ENCODE measurements around the gene TRPM7.
"Not testable (repeated sequence)": the region's sequence is repeated elsewhere in the genome, so short reads cannot be mapped to it uniquely, and the experiment has no call there.

Gene TRPM7, protein sequence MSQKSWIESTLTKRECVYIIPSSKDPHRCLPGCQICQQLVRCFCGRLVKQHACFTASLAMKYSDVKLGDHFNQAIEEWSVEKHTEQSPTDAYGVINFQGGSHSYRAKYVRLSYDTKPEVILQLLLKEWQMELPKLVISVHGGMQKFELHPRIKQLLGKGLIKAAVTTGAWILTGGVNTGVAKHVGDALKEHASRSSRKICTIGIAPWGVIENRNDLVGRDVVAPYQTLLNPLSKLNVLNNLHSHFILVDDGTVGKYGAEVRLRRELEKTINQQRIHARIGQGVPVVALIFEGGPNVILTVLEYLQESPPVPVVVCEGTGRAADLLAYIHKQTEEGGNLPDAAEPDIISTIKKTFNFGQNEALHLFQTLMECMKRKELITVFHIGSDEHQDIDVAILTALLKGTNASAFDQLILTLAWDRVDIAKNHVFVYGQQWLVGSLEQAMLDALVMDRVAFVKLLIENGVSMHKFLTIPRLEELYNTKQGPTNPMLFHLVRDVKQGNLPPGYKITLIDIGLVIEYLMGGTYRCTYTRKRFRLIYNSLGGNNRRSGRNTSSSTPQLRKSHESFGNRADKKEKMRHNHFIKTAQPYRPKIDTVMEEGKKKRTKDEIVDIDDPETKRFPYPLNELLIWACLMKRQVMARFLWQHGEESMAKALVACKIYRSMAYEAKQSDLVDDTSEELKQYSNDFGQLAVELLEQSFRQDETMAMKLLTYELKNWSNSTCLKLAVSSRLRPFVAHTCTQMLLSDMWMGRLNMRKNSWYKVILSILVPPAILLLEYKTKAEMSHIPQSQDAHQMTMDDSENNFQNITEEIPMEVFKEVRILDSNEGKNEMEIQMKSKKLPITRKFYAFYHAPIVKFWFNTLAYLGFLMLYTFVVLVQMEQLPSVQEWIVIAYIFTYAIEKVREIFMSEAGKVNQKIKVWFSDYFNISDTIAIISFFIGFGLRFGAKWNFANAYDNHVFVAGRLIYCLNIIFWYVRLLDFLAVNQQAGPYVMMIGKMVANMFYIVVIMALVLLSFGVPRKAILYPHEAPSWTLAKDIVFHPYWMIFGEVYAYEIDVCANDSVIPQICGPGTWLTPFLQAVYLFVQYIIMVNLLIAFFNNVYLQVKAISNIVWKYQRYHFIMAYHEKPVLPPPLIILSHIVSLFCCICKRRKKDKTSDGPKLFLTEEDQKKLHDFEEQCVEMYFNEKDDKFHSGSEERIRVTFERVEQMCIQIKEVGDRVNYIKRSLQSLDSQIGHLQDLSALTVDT (N-terminal part only)

GRCh38 chr15:50686469-50687301 is at the start of gene TRPM7:
Gene TRPM7 (minus strand): TSS chr15:50686797. CDS start chr15:50686533, 264 bp downstream.
- FAIRE-seq = no peak

GRCh38 chr15:50735156-50735555 is 48.6 kb upstream of the TRPM7 start:
- FAIRE-seq = no peak

DNA sequence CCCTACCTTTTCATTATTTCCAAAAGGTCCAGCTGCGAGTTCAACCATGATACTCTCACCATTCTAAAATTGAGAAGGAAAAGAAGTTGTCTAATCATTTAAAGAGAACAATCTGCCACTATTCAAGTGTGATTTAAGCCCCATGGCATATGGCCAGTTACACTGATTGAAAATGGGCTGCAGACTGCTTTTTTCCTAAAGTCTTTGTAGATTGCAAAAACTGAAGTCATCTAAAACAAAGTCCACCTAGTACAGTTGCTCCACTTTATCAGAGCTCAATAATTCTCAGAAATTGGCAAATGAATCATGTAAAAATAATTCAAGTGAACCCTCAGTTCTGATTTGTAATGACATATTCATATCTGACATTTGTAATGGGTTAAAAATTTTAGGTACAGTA is 39.7 kb upstream of the TRPM7 start:
- no peak for FAIRE-seq

GRCh38 chr15:50718700-50719125 is 32.1 kb upstream of the TRPM7 start:
- FAIRE-seq = no peak

GRCh38 chr15:50712018-50712417 is 25.4 kb upstream of the TRPM7 start:
- no peak for FAIRE-seq

DNA sequence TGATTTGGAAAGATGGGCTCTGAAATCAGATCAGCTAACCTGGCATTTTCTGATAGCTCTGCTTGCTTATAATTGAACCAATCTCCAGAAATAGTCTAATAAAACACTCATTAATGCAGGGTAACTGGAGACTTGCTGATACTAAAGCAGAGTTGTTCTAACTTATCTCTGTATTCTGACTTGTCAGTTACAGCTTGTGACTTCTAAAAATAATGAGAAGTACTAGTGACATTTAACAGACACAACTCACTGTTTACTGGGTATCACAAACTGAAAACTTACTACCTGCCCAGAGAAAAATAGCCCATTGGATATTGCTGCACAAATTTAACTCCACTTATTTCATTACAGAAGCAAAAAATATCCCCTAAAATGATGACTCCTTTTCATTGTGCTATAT is 24.0 kb upstream of the TRPM7 start:
- no peak for FAIRE-seq

GRCh38 chr15:50707878-50708427 is 21.4 kb upstream of the TRPM7 start:
- no peak for FAIRE-seq

GRCh38 chr15:50702762-50703334 is 16.3 kb upstream of the TRPM7 start:
- peak; percentile 15 for FAIRE-seq

- FAIRE-seq = no peak
Observed at GRCh38 chr15:50698101-50698500, 11.5 kb upstream of the TRPM7 start.

DNA sequence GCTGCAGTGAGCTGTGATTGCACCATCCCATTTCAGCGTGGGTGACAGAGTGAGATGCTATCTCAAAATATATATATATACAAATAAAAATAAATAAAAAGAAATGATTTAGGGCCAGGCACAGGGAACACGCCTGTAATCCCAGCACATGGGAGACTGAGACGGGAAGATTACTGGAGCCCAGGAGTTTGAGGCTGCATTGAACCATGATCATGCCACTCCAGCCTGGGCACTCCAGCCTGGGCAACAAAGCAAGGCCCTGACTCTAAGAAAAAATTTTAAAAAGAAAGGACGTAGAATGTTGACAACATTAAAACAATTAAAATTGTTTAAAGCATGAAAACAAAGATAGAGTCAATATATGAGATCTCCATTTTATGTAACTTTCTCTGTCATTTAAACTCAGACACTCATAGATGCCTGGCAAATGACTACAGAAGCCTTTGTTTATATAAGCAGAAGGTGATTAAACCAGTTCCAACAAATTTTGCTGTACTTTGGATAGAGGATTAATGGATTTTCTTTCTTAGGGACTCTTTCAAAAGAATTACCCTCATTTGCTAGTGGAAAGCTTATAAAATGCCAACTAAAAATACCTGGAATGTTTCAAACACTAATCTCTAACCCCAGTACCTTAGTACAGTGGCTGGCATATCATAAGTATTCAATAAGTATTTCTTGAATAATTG is 10.7 kb upstream of the TRPM7 start:
- no peak for FAIRE-seq

DNA sequence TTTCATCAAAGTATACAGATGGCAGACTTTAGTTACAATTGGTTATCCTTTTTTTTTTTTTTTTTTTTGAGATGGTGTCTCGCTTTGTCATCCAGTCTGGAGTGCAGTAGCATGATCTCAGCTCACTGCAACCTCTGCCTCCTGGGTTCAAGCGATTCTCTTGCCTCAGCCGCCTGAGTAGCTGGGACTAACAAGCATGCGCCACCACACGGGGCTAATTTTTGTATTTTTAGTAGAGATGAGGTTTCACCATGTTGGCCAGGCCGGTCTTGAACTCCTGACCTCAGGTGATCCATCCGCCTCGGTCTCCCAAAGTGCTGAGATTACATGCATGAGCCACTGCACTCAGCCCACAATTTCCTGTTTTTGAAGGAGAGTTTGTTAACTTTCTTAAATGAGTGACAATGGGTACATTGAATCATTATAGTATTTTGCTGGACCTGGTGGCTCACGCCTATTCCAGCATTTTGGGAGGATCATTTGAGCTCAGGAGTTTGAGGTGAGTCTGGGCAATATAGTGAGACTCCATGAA is 8.1 kb upstream of the TRPM7 start:
- FAIRE-seq = not testable (repeated sequence)

DNA sequence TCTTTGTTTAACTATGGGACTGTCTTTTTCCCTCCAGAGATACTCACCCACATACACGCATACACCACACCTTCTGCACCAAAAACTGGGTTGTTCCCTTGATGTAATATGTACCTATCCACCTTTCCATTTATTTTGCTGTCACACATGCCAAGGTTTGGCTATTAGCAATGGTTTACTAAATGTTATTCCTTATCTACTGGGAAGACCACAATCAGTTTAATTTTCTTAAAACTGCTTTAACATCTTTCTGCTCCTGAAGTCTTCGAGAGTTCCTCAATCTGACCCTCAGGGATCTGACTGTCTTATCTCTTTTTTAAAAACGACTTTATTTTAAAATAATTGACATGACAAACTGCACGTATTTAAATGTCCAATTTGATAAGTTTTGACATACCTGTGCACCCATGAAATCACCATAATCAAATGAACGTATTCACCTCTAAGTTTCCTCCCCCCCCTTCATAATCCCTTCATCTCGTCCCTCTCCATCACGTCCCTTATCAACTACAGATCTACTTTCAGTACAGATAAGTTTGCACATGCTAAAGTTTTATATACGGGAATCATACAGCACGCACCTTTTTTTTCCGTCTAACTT is 805 bp upstream of the TRPM7 start:
- no peak for FAIRE-seq

GRCh38 chr15:50685976-50686468 is 575 bp downstream of the TRPM7 start:
- no peak for FAIRE-seq

GRCh38 chr15:50685191-50685975 is 1.2 kb downstream of the TRPM7 start:
- FAIRE-seq = no peak

DNA sequence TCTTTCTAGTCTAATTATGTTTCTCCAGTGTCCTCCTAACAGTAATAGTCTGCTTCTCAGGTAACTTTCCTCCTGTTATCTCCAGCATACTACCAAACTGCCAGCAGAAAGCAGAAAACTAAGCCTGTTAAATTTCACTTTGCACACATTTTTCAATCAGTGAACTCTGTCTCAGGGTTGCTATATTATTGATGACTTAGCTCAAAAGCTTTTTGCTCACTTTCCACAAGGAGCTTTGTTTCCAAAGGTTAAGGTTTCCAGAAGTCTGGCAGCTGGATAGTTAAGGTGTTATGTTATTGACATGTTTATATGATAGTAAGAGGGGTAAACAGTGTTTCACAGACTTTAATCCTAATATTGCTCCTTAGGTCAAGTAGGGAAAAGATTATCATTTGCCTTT is 5.1 kb downstream of the TRPM7 start:
- FAIRE-seq = no peak

DNA sequence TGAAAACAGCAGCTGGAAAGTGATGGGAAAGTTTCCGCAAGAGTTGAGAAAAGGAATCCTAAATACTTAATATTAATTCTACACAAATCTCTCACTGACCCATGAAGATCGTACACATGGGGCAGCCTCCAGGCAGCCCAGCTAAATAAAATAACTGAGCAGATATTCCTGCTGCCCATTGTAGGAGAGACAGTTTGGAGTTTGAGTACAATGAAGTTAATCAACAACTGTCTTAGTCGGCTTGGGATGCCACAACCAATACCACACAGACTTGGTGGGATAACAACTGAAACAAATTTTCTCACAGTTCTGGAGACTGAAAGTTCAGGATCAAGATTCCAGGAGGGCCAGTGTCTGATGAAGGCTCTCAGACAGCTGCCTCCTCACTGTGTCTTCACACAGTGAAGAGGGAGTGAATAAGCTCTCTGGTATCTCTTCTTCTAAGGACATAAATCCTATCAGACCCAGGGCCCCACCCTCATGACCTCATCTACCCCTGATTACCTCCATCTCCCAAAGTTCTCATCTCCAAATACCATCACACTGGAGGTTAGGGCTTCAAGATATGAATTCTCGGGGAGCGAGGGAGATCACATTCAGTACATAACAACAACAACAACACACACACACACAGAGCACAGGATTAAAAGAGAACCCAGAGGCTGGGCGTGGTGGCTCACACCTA is 9.7 kb downstream of the TRPM7 start:
- FAIRE-seq = no peak

DNA sequence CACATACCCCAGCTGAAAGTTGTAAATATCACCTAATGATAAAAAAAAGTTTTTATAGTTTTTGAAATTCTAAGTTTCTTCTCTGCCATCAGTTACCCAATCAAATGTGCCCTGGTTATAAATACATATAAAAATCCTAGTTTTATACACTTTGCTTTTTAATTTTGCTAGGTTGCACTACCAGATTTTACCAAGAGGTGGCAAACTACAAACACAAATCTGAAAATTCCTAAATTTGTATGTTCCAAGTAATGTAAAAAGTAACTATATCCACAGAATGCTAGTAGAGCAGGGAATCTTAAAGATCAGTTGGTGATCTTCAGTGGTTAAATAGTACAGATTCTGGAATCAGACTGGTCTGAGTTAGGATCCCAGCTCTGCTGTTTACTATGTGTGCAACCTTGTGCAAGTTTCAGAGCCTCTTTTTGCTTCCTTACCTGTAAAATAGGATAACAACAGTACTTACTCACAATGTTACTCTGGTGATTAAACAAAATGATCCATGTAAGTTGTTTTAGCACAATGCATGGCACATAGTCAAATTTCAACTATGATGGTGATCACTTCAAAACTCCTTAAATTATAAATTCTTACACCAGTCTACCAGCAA is 11.0 kb downstream of the TRPM7 start:
- FAIRE-seq = peak; percentile 93

DNA sequence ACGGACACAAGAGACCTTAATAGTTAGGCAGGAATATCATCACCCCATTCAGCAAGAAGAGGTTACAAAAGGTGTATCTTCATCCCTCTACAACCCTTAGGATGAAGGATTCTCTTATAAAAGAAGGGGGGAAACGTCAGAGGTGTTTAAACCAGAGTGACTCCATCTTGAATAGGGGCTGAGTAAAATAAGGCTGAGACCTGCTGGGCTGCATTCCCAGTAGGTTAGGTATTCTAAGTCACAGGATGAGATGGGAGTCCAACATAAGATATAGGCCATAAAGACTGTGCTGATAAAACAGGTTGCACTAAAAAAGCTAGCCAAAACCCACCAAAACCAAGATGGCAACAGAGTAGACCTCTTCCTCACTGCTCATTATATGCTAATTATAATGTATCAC is 16.5 kb downstream of the TRPM7 start:
- FAIRE-seq = no peak

Measured in G401.6 (cell line).